NB4 (cell line): ENCODE data around the gene FTO.

ENCODE experiments used
- DNase-seq: peaks from one replicate; pipeline ENCODE4 v3.0.0; 2010; ENCODE audit warnings: low read depth
- H3K4me3 ChIP-seq: one replicate; pipeline ENCODE4 v1.5.1; 2011; ENCODE audit warnings: mild to moderate bottlenecking, low read depth, low read length, moderate library complexity
- CTCF ChIP-seq: IDR thresholded peaks from one replicate; pipeline ENCODE4 v1.5.1; 2012; ENCODE audit warnings: low read depth, low read length
- MAX ChIP-seq: IDR thresholded peaks from 2 replicates; pipeline ENCODE4 v1.6.1; 2011; ENCODE audit warnings: low read depth, low read length
- MYC ChIP-seq: IDR thresholded peaks from 2 replicates; pipeline ENCODE4 v1.6.1; 2011; ENCODE audit warnings: low read depth, low read length
- POLR2A ChIP-seq: IDR thresholded peaks from 2 replicates; pipeline ENCODE4 v1.6.1; 2011; ENCODE audit warnings: mild to moderate bottlenecking; ENCODE audit not compliant: insufficient read length; ENCODE audit errors: extremely low read depth

The FTO gene

GRCh38 chr16:53821487-53821886 lies 117.5 kb downstream of the FTO start:
- no peak overlapping the region for H3K4me3 ChIP-seq
- DNase-seq: no peak
- TF ChIP-seq MAX: no peak
- TF ChIP-seq POLR2A: no peak
- no peak for TF ChIP-seq MYC
- no peak for TF ChIP-seq CTCF

- TF ChIP-seq CTCF (no peak), MYC (no peak), POLR2A (no peak), MAX (no peak)
- DNase-seq: no peak
- H3K4me3 ChIP-seq: no peak overlapping the region
Observed at GRCh38 chr16:53821957-53822625, 118.1 kb downstream of the FTO start.

- TF ChIP-seq POLR2A: no peak
- TF ChIP-seq MYC: no peak
- no peak for TF ChIP-seq CTCF
- TF ChIP-seq MAX: no peak
- no peak overlapping the region for H3K4me3 ChIP-seq
- no peak for DNase-seq
Observed at GRCh38 chr16:53822936-53823529, 119.1 kb downstream of the FTO start.

- DNase-seq: no peak
- no peak for TF ChIP-seq MAX
- TF ChIP-seq CTCF: no peak
- TF ChIP-seq POLR2A: no peak
- no peak for TF ChIP-seq MYC
- H3K4me3 ChIP-seq: no peak overlapping the region
Observed at GRCh38 chr16:53826658-53827057, 122.7 kb downstream of the FTO start.

- DNase-seq: no peak
- no peak overlapping the region for H3K4me3 ChIP-seq
- TF ChIP-seq POLR2A: no peak
- TF ChIP-seq CTCF: no peak
- no peak for TF ChIP-seq MAX
- no peak for TF ChIP-seq MYC
Observed at GRCh38 chr16:53827741-53828140, 123.8 kb downstream of the FTO start.
